Right lobe of liver (tissue), 4 donors: ENCODE data around the gene ERC1.

Experiments
- POLR2A ChIP-seq: fragments of 450-650 bp; IDR thresholded peaks from one replicate; pipeline ENCODE4 v1.6.1; 2017; ENCODE audit warnings: antibody characterized with exemption, mild to moderate bottlenecking
- TF ChIP-seq, protein P1 (sequence below), 4 donors: fragments of 200-600 bp in 3 of 4; fragments of 450-650 bp in 1 of 4; IDR thresholded peaks; one replicate each; pipeline versions ENCODE4 v1.5.1 to v1.8.0; 2016 to 2022; ENCODE audit warnings: antibody characterized with exemption in 4 of 4, mild to moderate bottlenecking in 2 of 4
- donor health status: DM: no; HTN: no; CAD: no.
- donor health status: DM: no; HTN: no; CAD: no.
- donor health status: DM: no; HTN: yes; CAD: no.

DNA sequence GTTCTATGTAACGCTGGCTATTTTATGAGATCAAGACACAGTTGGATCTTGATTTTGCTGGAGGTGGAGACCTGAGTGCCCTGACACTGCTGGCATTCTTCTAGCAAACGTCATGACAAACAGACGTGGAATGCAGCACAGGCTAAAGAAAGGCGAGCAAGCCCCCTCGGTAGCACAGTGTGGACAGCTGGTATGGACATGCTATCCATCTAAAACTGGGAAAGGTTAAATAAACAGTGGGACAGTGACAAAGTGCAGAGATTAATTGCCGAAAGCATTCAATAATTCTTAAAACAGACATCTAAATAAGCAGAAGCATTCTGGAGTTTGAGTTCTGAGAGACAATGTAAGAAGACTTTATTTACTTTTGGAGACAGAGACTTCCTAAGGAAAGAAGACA lies 366.1 kb downstream of the ERC1 start:
- TF ChIP-seq, protein P1, sequence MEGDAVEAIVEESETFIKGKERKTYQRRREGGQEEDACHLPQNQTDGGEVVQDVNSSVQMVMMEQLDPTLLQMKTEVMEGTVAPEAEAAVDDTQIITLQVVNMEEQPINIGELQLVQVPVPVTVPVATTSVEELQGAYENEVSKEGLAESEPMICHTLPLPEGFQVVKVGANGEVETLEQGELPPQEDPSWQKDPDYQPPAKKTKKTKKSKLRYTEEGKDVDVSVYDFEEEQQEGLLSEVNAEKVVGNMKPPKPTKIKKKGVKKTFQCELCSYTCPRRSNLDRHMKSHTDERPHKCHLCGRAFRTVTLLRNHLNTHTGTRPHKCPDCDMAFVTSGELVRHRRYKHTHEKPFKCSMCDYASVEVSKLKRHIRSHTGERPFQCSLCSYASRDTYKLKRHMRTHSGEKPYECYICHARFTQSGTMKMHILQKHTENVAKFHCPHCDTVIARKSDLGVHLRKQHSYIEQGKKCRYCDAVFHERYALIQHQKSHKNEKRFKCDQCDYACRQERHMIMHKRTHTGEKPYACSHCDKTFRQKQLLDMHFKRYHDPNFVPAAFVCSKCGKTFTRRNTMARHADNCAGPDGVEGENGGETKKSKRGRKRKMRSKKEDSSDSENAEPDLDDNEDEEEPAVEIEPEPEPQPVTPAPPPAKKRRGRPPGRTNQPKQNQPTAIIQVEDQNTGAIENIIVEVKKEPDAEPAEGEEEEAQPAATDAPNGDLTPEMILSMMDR (IDR thresholded peaks at IDR 0.05) = no peak
- no peak for TF ChIP-seq POLR2A
